Fibroblast of lung (primary cell): Measurements from ENCODE around the gene TMEM97. TPM values are rescaled to one million over a fixed set of nuclear protein-coding genes. Genes with fewer than 3 reads are reported as not detected.

Source experiments
- DNase-seq, 2 donors: peaks; one replicate each; pipeline versions ENCODE4 v3.0.0 to v3.0.0-alpha.2; 2010; ENCODE audit warnings: low read depth in 2 of 2
- H2AFZ ChIP-seq: 2 replicates; pipeline ENCODE4 v1.5.1; 2012; ENCODE audit warnings: low read length, control low read depth, inconsistent platforms
- H3K27ac ChIP-seq: 2 replicates; pipeline ENCODE4 v1.5.1; 2011; ENCODE audit warnings: low read length, control low read depth; ENCODE audit not compliant: insufficient read depth
- H3K27me3 ChIP-seq: 2 replicates; pipeline ENCODE4 v1.5.1; 2011; ENCODE audit warnings: mild to moderate bottlenecking, low read length; ENCODE audit not compliant: control insufficient read depth, insufficient read depth
- H3K36me3 ChIP-seq: 2 replicates; pipeline ENCODE4 v1.5.1; 2011; ENCODE audit warnings: low read length; ENCODE audit not compliant: control insufficient read depth, insufficient read depth
- H3K4me1 ChIP-seq: 2 replicates; pipeline ENCODE4 v1.5.1; 2011; ENCODE audit warnings: low read length; ENCODE audit not compliant: control insufficient read depth, insufficient read depth; ENCODE audit errors: extremely low read depth
- H3K4me2 ChIP-seq: 2 replicates; pipeline ENCODE4 v1.5.1; 2011; ENCODE audit warnings: low read length, control low read depth; ENCODE audit not compliant: insufficient read depth; ENCODE audit errors: extremely low read depth
- H3K4me3 ChIP-seq, 4 experiments: fragments of 200-600 bp in 1 of 4; sonication (generic) in 1 of 4; replicated peaks in 1 of 4; 2 replicates each; pipeline ENCODE4 v1.5.1; 2011 to 2016; ENCODE audit warnings: low read length in 4 of 4, low read depth in 3 of 4, mild to moderate bottlenecking in 3 of 4, control low read depth in 2 of 4, inconsistent platforms in 1 of 4, mixed read lengths in 1 of 4; ENCODE audit not compliant: insufficient read depth in 1 of 4; ENCODE audit errors: control extremely low read depth in 1 of 4
- H3K79me2 ChIP-seq: 2 replicates; pipeline ENCODE4 v1.5.1; 2012; ENCODE audit warnings: mild to moderate bottlenecking, low read length, inconsistent platforms; ENCODE audit not compliant: control insufficient read depth, insufficient read depth
- H3K9ac ChIP-seq: 2 replicates; pipeline ENCODE4 v1.5.1; 2011; ENCODE audit warnings: mild to moderate bottlenecking, low read length, control low read depth; ENCODE audit not compliant: insufficient read depth
- H3K9me3 ChIP-seq: 2 replicates; pipeline ENCODE4 v1.5.1; 2012; ENCODE audit warnings: low read depth, low read length; ENCODE audit not compliant: control insufficient read depth, insufficient read depth
- H4K20me1 ChIP-seq: 2 replicates; pipeline ENCODE4 v1.5.1; 2011; ENCODE audit warnings: low read length; ENCODE audit not compliant: control insufficient read depth, insufficient read depth; ENCODE audit errors: extremely low read depth
- EZH2 ChIP-seq: IDR thresholded peaks from 2 replicates; pipeline ENCODE4 v1.5.1; 2012; ENCODE audit warnings: low read length, control low read depth, mild to moderate bottlenecking; ENCODE audit errors: missing control alignments
- polyA plus RNA-seq, 2 donors: library from polyadenylated mRNA; depleted of rRNA in 1 of 2; stranded (reverse) in 1 of 2; unstranded in 1 of 2; fragments of >200 nt; gene quantifications; 2 replicates each; pipeline ENCODE4 v1.2.1, GENCODE V29; 2011 to 2012; ENCODE audit warnings: missing spikeins in 1 of 2
- total RNA-seq: library from RNA; depleted of rRNA; stranded (reverse); fragments of >200 nt; gene quantifications from 2 replicates; pipeline ENCODE4 v1.2.1, GENCODE V29; 2014
- TF ChIP-seq, protein P1 (sequence below), 2 donors: IDR thresholded peaks in 1 of 2; conservative IDR thresholded peaks in 1 of 2; 1 replicate in 1 of 2; 2 replicates in 1 of 2; pipeline ENCODE4 v1.5.1; 2011 to 2012; ENCODE audit warnings: low read length in 2 of 2, control low read depth in 1 of 2, inconsistent platforms in 1 of 2, low read depth in 1 of 2, mild to moderate bottlenecking in 1 of 2

TMEM97 gene
- total and polyA plus RNA-seq, 2 donors (not counting 1 experiment from before 2014, with no cell fraction given): 34.4 to 43.6 TPM

DNA sequence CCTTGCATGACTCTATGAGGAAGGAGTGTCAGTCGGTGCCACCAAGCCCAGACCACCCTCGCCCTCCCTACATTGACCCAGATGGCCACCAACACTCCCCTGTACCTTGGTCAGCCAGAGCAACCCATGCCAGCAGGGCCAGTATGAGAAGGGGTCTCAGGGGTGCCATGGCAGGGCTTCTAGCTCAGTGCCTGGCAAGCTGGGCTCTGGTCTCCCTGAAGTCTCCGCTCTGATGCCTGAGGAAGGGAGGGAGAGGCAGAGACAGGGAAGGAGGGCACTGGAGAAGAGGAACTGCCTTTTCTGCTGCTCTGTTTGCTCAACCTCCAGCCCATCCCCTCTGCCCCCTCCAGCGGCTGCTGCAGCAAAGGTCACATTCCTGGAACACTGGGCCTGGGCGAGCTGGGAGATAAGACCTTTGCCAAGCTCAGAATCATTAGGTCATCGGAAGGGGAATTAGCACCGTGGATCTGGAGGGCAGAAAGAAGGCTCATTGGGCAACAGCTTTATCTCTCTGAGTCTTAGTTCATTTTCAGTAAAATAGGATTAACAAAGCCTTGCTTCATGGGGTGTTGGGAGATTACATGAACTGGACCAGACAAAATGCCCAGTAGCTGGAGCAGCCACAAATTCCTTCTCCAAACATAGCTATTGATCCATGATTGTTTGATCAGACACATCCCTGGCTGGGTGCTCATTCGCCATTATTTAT is 51.2 kb downstream of the TMEM97 start, which contains the start of gene VTN:
VTN (minus strand) TSS at position 273 of the 709 bp plus-strand sequence; CDS start at position 169, 104 bp downstream.
- Histone ChIP-seq H4K20me1 (no peaks in the 10 kb centered on the region), H3K4me2 (peak within 1 kb of the TSS; percentile 54), H3K36me3 (no peaks in the 10 kb centered on the region), H3K79me2 (peaks cover 4% of the 10 kb centered on the region), H3K27ac (no peak within 1 kb of the TSS), H2AFZ (no peak within 1 kb of the TSS), H3K9me3 (no peaks in the 10 kb centered on the region), H3K9ac (no peak within 1 kb of the TSS), H3K4me1 (peaks cover 9% of the 10 kb centered on the region), H3K27me3 (no peaks in the 10 kb centered on the region), H3K4me3 (peak within 1 kb of the TSS in 3 of 4 experiments; percentile 62 to 72 (median 66))
- TF ChIP-seq, protein P1, sequence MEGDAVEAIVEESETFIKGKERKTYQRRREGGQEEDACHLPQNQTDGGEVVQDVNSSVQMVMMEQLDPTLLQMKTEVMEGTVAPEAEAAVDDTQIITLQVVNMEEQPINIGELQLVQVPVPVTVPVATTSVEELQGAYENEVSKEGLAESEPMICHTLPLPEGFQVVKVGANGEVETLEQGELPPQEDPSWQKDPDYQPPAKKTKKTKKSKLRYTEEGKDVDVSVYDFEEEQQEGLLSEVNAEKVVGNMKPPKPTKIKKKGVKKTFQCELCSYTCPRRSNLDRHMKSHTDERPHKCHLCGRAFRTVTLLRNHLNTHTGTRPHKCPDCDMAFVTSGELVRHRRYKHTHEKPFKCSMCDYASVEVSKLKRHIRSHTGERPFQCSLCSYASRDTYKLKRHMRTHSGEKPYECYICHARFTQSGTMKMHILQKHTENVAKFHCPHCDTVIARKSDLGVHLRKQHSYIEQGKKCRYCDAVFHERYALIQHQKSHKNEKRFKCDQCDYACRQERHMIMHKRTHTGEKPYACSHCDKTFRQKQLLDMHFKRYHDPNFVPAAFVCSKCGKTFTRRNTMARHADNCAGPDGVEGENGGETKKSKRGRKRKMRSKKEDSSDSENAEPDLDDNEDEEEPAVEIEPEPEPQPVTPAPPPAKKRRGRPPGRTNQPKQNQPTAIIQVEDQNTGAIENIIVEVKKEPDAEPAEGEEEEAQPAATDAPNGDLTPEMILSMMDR (conservative IDR thresholded peaks at IDR 0.05 in 1 of 2, IDR thresholded peaks at IDR 0.05 in 1 of 2; ENCODE audit: low read depth in 1 of 2, low read length in 2 of 2): no peak
- no peak for TF ChIP-seq EZH2
- peak; percentile 25 to 26 for DNase-seq

DNA sequence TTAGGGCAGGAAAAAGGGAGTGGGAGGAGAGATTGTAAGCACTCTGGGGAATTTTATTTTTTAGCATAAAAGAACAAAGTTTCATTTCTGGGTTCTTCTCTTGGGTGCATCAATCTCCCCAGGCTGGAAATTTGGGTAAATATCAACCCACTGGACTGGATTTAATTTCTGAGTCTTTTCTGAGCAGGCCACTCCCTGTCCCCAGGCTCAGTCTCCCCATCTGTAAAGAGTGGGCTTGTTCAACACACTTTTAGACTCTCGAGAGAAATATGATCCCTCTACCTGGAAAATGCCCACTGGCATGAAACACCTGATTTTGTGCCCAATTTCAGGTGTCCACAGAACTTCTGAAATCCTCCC is 51.7 kb downstream of the TMEM97 start:
- H3K9ac ChIP-seq: no peak overlapping the region
- H3K9me3 ChIP-seq: no peaks in the 10 kb centered on the region
- H3K79me2 ChIP-seq: peaks cover 4% of the 10 kb centered on the region
- no peaks in the 10 kb centered on the region for H3K36me3 ChIP-seq
- no peak overlapping the region for H2AFZ ChIP-seq
- no peaks in the 10 kb centered on the region for H4K20me1 ChIP-seq
- no peak for DNase-seq
- H3K4me2 ChIP-seq: peak overlapping the region; percentile 54
- H3K27me3 ChIP-seq: no peaks in the 10 kb centered on the region
- no peak overlapping the region for H3K27ac ChIP-seq
- peak overlapping the region in 2 of 4 experiments; percentile 62 to 72 for H3K4me3 ChIP-seq
- TF ChIP-seq, protein P1 (conservative IDR thresholded peaks at IDR 0.05 in 1 of 2, IDR thresholded peaks at IDR 0.05 in 1 of 2; ENCODE audit: low read depth in 1 of 2, low read length in 2 of 2): no peak
- no peak for TF ChIP-seq EZH2
- H3K4me1 ChIP-seq: peaks cover 9% of the 10 kb centered on the region

DNA sequence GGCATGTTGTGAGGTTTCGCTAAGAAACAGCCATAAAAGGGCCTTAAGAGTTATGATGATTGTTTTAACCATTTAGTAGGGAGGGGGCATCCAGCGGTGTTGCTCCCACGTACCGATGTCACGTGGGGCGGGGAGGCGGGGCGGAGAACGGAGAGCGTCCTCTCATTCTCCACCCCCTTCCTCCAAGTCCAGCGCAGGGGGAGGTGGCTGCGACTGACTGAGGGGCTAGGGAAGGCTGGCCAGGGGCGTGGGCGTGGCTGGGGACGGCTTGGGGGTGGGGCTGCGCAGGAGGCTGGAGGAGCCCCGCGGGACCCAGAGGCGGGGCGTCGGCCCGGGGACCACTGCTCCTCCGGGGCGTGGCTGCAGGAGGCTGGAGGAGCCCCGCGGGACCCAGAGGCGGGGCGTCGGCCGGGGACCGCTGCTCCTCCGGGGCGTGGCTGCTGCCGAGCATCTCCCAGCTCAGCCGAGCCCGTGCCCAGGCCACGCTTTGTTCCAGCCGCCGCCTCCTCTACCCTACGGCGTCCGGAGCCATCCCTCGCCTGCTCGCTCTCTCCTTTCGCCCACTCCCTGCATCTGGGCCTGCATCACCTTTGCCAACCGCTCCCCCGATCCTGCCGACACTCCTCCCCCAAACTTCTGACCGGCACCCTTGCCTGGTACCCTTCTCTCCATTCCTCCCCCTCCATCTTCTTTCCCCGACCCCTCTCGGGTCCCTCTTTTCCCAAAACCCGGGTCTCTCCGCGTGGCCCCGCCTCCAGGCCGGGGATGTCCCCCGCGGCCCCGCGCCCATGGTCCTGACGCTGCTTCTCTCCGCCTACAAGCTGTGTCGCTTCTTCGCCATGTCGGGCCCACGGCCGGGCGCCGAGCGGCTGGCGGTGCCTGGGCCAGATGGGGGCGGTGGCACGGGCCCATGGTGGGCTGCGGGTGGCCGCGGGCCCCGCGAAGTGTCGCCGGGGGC is 52.5 kb downstream of the TMEM97 start, which contains the start of gene SARM1:
SARM1 (plus strand) TSS at position 450 of the 958 bp plus-strand sequence; CDS start at position 789, 339 bp downstream.
- Histone ChIP-seq H3K4me2 (peak within 1 kb of the TSS; percentile 95), H3K9me3 (no peaks in the 10 kb centered on the region), H3K36me3 (no peaks in the 10 kb centered on the region), H2AFZ (peak within 1 kb of the TSS; percentile 75), H3K27me3 (no peaks in the 10 kb centered on the region), H3K4me1 (peaks cover 9% of the 10 kb centered on the region), H3K9ac (peak within 1 kb of the TSS; percentile 55), H4K20me1 (no peaks in the 10 kb centered on the region), H3K4me3 (peak within 1 kb of the TSS; percentile 63 to 72 (median 67)), H3K27ac (no peak within 1 kb of the TSS), H3K79me2 (peaks cover 4% of the 10 kb centered on the region)
- TF ChIP-seq, protein P1 (conservative IDR thresholded peaks at IDR 0.05 in 1 of 2, IDR thresholded peaks at IDR 0.05 in 1 of 2; ENCODE audit: low read depth in 1 of 2, low read length in 2 of 2): no peak
- TF ChIP-seq EZH2: no peak
- DNase-seq: peak; percentile 89 to 90
